HL-60/S4 (cell line): ENCODE results near the gene EVPLL.
"Not testable (repeated sequence)": the region's sequence is repeated elsewhere in the genome, so short reads cannot be mapped to it uniquely, and the experiment has no call there.

Experiments
- in situ Hi-C: fragments of 300-500 bp; cut with MboI; formaldehyde crosslinking; loops from 2 replicates; pipeline ENCODE4 v1.14.3; 2022; ENCODE audit warnings: low sequenced_read_pairs

Gene EVPLL

DNA sequence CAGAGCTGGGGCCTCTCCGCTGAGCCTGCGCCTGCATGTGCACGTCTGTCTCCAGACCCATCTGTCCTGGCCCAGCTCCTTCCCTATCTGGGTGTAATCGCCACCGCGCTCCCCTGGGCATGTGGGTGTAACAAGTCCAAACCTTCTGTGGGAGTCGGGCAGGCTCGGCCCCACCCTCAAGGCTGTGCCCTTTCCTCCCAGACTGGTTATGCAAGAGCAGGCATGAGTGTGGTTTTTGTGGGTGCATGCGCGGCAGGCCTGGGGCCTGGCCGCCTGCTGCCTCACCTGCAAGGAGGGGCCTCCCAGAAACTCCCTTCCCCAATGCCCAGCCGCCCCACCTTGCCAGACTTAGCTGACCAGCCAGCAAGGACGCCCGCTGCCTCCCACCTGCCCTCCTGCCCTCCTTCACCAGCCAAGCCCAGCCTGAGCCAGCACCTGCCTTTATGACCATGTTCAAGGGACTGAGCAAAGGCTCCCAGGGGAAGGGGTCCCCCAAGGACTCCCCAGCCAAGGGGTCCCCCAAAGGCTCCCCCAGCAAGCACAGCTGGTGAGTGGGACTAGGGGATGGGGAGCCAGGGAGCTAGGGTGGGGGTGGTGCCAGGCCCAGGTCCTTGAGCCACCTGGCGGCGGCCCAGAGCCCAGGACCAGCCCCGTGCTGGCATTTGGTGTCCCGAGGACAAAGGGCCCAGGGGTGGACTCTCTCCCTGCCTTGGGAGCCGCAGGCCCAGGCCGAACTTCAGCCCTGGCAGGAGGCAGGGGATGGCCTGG, at the start of gene EVPLL:
Gene EVPLL, plus strand, starts transcription at position 342 of the 768 bp plus-strand sequence. CDS start 3,160 bp downstream, outside the sequence.
- in situ Hi-C loops = no loop called here

DNA sequence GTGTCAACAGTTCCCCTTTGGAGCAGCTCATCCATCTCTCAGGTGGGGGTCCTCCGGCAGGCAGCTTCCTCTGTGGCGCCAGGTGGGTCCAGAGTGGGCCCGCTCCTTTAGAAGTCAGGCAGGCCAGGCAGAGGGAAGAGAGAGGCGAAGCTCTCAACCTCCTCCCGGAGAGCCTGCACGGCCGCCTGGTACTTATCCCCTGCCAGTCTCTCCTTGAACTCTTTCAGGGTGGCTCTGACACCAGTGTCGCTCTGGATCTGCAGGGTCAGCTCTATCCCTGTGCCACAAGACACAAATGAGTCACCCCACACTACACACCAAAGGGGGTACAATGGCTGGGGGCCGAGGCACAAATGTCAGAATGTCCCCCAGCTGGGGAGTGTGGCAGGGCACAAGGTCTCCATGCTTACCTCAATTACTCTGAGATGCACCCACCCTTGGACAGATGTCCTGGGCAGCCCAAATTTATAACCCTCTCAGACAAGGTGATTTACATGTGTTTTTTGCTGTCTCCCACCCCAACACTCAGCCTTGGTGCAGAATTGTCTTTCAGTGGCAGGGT, 48.9 kb upstream of the EVPLL start:
- in situ Hi-C loops = no loop called here

DNA sequence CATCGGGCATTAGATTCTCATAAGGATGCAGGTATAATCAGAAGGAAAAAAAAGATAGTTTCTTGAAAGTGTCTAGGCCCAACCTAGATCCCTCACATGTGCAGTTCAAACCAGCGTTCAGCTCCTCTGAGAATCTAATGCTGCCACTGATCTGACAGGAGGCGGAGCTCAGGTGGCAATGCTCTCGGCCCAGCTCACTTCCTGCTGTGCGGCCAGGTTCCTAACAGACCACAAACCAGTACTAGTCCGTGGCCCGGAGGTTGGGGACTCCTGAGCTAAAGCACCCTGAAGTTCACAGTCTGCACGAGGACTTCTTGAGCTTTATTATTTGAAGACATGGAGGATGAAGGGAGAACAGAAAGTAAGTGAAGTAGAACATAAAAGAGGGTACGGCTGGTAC, 45.7 kb upstream of the EVPLL start:
- in situ Hi-C loops = no loop called here

DNA sequence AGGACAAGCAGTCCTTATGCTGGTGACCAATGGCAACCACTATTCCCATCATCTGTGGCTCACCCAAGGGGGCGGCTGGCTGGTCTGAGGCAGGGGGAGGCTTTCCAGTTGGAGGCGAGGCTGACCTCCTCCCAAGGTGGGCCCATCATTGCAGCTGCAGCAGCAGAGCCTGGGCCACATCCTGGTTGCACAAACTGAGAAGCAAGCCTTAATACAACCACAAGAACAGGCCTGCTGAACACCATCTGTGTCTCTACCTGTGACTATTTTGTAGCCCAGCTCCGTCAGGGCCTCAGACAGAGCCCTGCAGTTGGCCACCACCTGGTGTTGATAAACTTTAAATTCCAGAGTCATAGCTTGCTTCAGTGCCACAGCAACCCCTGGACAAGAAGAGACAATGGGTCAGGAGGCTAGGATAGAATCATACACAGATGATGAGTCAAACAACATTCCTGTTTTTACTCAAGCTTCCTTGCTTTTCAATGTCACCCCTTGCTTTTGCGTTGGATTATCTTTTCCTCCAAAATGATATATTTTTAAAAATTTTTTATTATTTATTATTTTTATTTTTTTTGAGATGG, 44.6 kb upstream of the EVPLL start:
- in situ Hi-C loops = no loop called here

DNA sequence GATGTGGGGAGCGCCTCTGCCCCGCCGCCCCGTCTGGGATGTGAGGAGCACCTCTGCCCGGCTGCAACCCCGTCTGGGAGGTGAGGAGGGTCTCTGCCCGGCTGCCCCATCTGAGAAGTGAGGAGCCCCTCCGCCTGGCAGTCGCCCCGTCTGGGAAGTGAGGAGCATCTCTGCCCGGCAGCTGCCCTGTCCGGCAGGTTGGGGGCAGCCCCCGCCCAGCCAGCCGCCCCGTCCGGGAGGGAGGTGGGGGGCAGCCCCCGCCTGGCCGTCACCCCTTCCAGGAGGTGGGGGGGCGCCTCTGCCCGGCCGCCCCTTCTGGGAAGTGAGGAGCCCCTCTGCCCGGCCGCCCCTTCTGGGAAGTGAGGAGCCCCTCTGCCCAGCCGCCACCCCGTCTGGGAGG, 39.4 kb upstream of the EVPLL start:
- in situ Hi-C loops = not testable (repeated sequence)

DNA sequence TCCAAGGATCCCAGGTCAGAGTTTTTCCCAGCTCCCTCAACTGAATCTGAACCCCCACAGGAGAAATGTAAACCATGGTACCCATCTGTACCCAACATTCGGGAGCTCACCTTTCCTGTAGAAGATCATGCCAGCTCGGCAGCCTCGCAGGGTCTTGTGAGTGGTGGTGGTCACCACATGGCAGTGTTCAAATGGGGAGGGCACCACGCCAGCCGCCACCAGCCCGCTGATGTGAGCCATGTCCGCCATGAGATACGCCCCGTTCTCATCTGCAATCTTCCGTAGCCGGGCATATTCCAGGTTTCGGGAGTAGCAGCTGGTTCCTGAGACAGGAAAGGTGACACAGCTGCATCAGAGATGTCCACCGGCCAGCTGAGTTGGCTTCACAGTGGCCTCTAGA, 37.6 kb upstream of the EVPLL start:
- in situ Hi-C loops = no loop called here

DNA sequence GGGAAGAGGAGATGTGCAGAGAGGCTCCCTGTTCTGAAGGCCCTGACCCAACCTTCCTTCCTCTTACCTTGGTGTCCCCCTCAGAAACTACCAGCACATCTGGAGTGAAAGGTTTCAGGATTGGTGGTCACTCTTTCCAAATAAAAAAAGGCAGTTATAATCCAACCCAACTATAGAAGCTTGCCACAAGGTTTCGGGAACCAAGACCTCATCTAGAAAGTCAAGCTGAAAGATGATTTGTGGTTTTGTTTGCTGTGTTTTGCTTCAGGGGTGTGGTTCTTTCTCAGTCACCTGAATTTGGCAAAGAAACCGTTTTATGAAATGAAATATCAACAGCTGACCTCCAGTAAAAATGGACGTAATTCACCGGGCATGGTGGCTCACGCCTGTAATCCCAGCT, 33.6 kb upstream of the EVPLL start:
- in situ Hi-C loops = no loop called here

DNA sequence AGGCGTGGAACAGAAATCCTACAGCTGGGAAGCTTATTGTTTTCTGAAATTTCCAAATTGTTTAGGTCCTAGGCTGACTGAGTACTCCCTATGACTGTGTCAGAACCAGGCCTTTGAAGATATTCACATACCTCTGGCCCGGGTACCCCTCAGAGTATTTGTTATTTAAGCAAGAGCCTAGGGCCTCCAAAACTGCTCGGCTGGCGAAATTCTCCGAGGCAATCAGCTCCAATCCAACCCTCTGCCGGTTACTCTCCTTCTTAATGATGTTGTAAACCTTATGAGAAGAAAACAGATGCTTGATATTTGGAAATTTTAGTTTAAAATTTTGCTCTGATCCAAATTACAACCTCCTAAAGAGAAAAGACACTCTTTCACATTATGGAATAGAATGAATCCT, 24.0 kb upstream of the EVPLL start:
- in situ Hi-C loops = no loop called here

DNA sequence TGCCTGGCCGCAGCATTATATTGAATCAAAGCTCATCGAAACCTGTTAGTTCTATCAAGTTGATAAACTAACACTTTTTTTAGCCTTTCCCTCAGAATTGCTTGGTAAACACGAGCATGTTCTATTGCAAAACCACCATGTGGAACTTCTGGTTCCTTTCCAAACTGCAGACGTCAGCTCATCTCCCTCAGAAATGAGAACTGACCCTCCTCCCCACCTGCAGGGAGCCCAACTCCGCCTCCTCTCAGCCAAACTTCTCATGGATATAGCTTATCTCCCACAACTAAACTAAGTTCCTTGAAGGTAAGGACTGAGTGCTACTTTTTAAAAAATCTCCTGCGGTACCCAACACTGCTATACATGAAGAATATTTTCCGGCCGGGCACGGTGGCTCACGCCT, 21.0 kb upstream of the EVPLL start:
- in situ Hi-C loops = no loop called here

DNA sequence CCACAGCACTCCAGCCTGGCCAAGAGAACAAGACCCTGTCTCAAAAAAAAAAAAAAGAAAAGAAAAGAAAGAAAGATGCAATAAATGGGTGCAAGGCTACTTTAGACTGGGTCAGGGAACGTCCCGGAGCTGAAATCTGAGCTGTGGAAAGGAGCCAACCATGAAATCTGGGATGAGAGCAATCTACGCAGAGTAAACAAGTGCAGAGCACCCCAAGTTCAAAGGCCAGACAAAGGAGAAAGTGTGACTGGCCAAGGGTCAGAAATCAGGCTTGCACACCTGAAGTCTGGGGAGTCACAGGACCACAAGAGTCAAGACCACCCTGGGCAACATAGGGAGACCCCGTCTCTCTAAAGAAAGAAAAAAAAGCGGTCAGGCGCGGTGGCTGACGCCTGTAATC, 17.1 kb upstream of the EVPLL start:
- in situ Hi-C loops = no loop called here

DNA sequence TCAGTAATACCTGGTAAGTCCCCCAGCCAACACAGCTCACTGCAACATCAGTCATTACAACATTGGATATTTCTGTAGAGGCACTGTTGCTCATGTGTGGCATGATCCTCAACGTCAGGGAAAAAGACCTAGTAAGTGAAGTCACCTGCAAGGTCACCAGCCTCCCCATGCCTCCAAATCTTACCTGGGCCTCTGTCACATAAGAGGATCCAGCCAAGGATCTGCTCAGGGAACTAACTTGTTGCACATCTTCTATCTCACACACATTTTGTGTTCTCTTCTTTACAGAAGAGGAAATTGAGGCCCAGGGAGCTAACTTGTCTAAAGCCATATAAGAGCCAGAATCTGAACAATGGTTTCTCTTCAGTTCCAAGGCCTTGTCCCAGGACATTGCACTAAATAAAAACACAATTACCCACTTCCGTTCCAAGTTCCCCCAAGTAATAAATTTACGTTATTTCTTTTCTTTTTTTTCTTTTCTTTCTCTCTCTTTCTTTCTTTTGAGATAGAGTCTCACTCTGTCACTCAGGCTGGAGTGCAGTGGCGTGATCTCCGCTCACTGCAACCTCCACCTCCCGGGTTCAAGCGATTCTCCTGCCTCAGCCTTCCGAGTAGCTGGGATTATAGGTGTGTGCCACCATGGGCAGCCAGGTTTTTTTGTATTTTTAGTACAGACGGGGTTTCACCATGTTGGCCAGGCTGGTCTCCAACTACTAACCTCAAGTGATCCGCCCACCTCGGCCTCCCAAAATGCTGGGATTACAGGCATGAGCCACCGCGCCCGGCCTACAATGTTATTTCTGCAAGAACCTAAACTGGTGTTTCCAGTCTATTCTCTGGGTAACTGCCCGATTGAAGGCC, 15.5 kb upstream of the EVPLL start:
- in situ Hi-C loops = no loop called here

DNA sequence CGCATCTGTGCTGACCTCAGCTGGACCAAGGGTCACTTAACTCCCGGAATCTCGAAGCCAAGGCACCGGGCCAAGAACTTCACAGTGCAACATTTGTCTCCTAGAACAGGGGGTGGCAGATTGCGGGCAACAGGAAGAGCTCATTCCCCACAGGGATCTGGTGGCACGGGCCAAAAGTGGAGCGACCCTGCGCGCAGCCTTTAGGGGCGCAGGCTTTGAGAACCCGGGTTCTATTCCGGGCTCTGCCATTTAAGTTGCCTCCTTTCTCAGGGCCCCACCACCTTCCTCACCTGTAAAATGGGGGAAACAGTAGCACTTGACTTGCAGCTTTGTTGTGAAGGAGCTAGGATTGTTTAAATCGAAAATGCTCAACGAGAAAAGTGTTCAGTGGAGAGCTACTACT, 14.9 kb upstream of the EVPLL start:
- in situ Hi-C loops = no loop called here

DNA sequence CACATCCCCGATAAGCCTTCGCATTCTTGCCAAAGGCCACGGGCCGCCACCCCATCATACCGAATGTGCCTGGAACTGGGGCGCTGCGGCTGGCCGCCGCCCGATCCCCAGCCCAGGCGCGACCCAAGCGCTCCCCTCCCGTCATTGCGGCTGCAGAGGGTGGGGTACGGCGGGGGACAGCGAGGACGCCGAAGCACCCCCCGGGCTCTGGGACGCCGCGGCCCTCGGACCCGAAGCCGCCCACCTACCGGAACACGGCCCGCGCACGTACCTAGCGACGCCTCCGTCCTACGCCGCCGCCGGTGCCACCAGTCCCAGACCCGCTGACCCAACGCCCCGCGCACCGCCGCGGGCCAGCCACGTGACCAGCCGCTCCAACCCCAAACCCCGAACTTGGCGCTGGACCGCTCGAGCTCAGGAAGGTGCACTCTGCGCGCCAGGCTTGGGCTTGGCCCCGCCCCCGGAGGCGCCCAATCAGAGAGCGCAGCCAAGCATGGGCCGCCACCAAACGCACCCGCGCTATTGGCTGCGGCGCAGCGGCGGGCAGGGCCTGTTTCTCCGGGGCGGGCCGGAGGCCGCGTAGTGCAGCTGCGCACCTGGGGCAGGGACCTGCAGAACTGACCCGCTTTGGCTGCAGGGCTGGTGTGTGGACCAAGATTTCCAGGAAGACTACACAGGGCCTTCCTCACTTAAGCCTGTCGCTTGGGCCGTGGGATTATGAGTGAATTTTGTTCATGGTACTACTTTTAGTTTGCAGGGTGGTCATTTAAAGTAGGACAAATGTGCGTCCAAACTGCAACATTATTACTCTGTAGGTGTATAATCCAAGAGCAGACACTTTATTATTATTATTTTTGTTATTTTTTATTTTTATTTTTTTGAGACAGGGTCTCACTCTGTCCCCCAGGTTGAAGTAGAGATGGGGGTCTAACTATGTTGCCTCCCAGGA, 14.2 kb upstream of the EVPLL start, which contains the start of gene SHMT1:
Gene SHMT1, minus strand, starts transcription at position 450 of the 949 bp plus-strand sequence. CDS start 7,569 bp downstream, outside the sequence.
- in situ Hi-C loops = no loop called here

DNA sequence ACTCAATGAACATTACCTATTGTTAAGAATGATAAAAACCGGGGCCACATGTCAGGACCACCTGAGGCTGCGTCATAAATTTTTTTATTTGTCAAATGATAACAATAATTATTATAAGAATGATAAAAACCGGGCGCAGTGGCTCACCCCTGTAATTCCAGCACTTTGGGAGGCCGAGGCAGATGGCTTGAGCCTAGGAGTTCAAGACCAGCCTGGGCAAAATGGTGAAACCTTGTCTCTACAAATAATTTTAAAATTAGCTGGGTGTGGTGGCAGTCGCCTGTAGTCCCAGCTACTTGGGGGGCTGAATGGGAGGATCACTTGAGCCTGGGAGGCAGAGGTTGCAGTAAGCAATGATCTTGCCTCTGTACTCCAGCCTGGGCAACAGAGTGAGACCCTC, 13.4 kb upstream of the EVPLL start:
- in situ Hi-C loops = no loop called here

DNA sequence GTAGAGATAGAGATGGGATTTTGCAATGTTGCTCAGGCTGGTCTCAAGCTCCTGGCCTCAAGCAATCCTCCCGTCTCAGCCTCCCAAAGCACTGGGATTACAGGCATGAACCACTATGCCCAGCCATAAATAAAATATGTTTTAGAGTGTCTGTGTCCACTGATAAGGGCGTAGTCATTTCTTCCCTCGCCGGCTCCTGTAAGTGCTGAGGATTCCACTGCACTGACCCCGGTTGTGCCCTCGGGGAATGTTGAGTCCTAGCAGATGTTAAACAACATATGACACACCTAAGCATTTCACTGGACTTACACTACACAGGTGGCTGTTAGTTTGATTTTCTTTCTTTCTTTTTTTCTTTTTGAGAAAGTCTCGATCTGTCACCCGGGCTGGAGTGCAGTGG, 8.6 kb upstream of the EVPLL start:
- in situ Hi-C loops = no loop called here

DNA sequence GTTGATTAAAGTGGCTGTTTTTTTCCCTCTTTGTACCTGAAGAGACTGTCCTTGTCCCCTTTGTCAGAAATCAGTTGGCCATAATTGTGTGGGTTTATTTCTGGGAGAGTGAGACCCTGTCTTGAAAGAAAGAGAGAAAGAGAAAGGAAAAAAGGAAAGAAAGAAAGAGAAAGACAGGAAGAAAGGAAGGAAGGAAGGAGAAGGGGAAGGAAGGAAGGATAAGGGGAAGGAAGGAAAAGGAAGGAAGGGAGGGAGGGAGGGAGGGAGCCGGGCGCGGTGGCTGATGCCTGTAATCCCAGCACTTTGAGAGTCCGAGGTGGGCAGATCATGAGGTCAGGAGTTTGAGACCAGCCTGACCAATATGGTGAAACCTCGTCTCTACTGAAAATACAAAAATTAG, 6.8 kb upstream of the EVPLL start:
- in situ Hi-C loops = no loop called here

DNA sequence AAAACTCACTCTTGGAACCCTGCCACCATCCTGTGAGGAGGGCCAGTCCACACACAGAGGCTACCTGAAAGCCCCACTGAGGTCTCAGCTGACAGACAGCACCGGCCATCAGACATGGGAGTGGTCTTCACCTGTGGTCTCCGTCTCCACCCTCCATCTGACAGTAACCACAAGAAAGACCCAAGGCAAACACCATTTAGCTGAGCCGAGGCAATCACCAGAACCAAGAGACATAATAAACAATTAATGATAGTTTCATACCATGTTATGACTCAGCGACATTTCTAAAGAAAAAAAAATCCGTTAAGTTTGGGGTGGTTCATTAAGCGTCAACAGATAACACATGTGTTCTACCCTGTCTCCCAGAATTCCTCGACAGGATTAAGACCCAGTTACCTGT, 6.1 kb upstream of the EVPLL start:
- in situ Hi-C loops = no loop called here

DNA sequence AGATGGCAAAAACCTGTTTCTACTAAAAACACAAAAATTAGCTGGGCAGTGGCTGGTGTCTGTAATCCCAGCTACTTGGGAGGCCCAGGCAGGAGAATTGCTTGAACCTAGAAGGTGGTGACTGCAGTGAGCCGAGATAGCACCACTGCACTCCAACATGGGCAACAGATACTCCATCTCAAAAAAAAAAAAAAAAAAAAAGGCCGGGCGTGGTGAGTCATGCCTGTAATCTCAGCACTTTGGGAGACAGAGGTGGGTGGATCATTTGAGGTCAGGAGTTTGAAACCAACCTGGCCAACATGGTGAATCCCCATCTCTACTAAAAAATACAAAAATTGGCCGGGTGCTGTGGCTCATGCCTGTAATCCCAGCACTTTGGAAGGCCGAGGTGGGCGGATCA, 4.4 kb upstream of the EVPLL start:
- in situ Hi-C loops = not testable (repeated sequence)

DNA sequence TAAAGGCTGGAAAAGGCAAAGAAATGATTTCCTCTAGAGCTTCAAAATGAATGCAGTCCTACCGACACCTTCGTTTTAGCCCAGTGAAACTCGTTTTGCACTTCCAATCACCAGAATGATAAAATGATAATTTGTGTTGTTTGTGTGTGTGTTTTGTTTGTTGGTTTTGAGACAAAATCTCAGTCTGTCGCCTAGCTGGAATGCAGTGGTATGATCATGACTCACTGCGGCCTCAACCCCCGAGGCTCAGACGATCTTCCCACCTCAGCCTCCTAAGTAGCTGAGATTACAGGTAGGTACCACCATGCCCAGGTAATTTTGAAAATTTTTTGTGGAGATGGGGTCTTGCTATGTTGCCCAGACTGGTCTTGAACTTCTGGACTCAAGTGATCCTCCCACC, 3.4 kb upstream of the EVPLL start:
- in situ Hi-C loops = no loop called here

DNA sequence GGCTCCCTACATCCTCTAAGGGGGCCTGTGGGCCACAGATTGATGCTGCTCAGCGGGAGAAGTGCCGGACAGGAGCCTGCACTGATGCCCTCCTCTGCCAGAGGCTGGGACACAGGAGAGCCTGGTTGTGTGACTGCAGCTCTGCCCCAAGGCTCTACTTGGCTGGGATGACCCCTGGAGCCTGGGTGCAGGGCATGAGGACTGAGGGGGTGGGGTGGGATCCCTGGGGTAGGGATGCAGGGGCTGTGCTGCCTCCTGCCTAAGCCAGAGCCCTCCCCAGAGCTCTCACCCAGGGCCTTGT, 577 bp downstream of the EVPLL start:
- in situ Hi-C loops = no loop called here

DNA sequence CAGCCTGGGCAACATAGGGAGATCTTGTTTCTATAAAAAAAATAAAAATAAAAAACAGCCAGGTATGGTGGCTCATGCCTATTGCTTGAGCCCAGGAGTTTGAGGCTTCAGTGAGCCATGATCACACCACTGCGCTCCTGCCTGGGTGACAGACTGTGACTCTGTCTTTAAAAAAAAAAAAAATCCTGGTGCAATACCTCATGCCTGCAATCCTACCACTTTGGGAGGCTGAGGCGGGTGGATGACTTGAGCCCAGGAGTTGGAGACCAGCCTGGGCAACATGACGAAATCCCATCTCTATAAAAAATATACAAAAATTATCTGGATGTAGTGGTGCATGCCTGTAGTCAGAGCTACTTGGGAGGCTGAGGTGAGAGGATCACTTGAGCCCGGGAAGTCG, 1.0 kb downstream of the EVPLL start:
- in situ Hi-C loops = not testable (repeated sequence)
